Subcutaneous adipose tissue (tissue), 4 donors: Measurements from ENCODE around the gene GGA3. TPM values are rescaled to one million over a fixed set of nuclear protein-coding genes. Genes with fewer than 3 reads are reported as not detected.

Experiments used
- CTCF ChIP-seq: fragments of 450-650 bp; IDR thresholded peaks from one replicate; pipeline ENCODE4 v1.5.1; 2016; ENCODE audit warnings: low read depth, mild to moderate bottlenecking, control low read depth, antibody characterized with exemption, moderate library complexity
- total RNA-seq, 4 donors: library from RNA; depleted of rRNA; stranded (reverse); fragments of >200 nt; gene quantifications; one replicate each; pipeline ENCODE4 v1.1.0, GENCODE V29; 2016

The GGA3 gene
- total RNA-seq, 4 donors from 2014 or later, result 21.5 to 36.0 (median 25.0) TPM

- TF ChIP-seq CTCF, result no peak
These were observed 9.0 kb upstream of the GGA3 start for GRCh38 chr17:75270218-75270965.

GRCh38 chr17:75269844-75270217, 8.4 kb upstream of the GGA3 start:
- TF ChIP-seq CTCF, result no peak

GRCh38 chr17:75267411-75268232, 6.2 kb upstream of the GGA3 start:
- no peak for TF ChIP-seq CTCF

GRCh38 chr17:75267153-75267410, 5.7 kb upstream of the GGA3 start:
- TF ChIP-seq CTCF, result no peak

- no peak for TF ChIP-seq CTCF
These were observed 5.1 kb upstream of the GGA3 start for GRCh38 chr17:75266316-75267152.

GRCh38 chr17:75265614-75266315, 4.4 kb upstream of the GGA3 start:
- TF ChIP-seq CTCF, result no peak
